GM19035 (cell line): ENCODE results near the gene RAP1GAP2.
"Not testable (repeated sequence)": the region's sequence is repeated elsewhere in the genome, so short reads cannot be mapped to it uniquely, and the experiment has no call there.

ENCODE experiments used
- ATAC-seq: cut with Tn5 transposase; IDR thresholded peaks from one replicate; pipeline ENCODE4 v1.9.1; 2021; ENCODE audit not compliant: unreplicated experiment

RAP1GAP2 gene

GRCh38 chr17:2881295-2881694 is 85.1 kb downstream of the RAP1GAP2 start:
- no peak for ATAC-seq

GRCh38 chr17:2883544-2884213 is 87.4 kb downstream of the RAP1GAP2 start:
- no peak for ATAC-seq

- ATAC-seq: no peak
These were observed 89.5 kb downstream of the RAP1GAP2 start for GRCh38 chr17:2885733-2886132.

GRCh38 chr17:2888326-2888725 is 92.1 kb downstream of the RAP1GAP2 start:
- no peak for ATAC-seq

- no peak for ATAC-seq
These were observed 93.0 kb downstream of the RAP1GAP2 start for GRCh38 chr17:2889256-2889655.

- ATAC-seq: not testable (repeated sequence)
These were observed 94.5 kb downstream of the RAP1GAP2 start for GRCh38 chr17:2890778-2891177.

GRCh38 chr17:2892305-2892971 is 96.2 kb downstream of the RAP1GAP2 start:
- no peak for ATAC-seq

- no peak for ATAC-seq
These were observed 97.2 kb downstream of the RAP1GAP2 start for GRCh38 chr17:2893422-2893914.

- no peak for ATAC-seq
These were observed 98.5 kb downstream of the RAP1GAP2 start for GRCh38 chr17:2894782-2895181.

GRCh38 chr17:2897605-2898004 is 101.4 kb downstream of the RAP1GAP2 start:
- no peak for ATAC-seq

GRCh38 chr17:2898255-2898926 is 102.2 kb downstream of the RAP1GAP2 start:
- ATAC-seq: no peak

GRCh38 chr17:2899906-2900305 is 103.7 kb downstream of the RAP1GAP2 start:
- ATAC-seq: no peak

GRCh38 chr17:2900842-2901241 is 104.6 kb downstream of the RAP1GAP2 start:
- no peak for ATAC-seq

GRCh38 chr17:2901582-2901981 is 105.3 kb downstream of the RAP1GAP2 start:
- no peak for ATAC-seq

- ATAC-seq: no peak
These were observed 106.3 kb downstream of the RAP1GAP2 start for GRCh38 chr17:2902546-2902945.

- no peak for ATAC-seq
These were observed 107.1 kb downstream of the RAP1GAP2 start for GRCh38 chr17:2903193-2903974.

- no peak for ATAC-seq
These were observed 107.9 kb downstream of the RAP1GAP2 start for GRCh38 chr17:2904135-2904534.

- no peak for ATAC-seq
These were observed 109.0 kb downstream of the RAP1GAP2 start for GRCh38 chr17:2905269-2905668.

GRCh38 chr17:2905696-2906501 is 109.7 kb downstream of the RAP1GAP2 start:
- ATAC-seq: no peak

GRCh38 chr17:2906901-2907300 is 110.7 kb downstream of the RAP1GAP2 start:
- no peak for ATAC-seq
